NCI-H2196 treated with DMSO at 0.1 percent for 48 hours (cell line): Measurements from ENCODE around the gene HYAL2.

Experiments
- DNase-seq: peaks from one replicate; lab custom pipeline; 2025; ENCODE audit not compliant: unreplicated experiment; lab: John Stamatoyannopoulos, UW

Gene HYAL2

GRCh38 chr3:50322386-50323091 is at the start of gene HYAL2:
TSS of gene HYAL2 (minus strand) at chr3:50322745. CDS start at chr3:50320489, 2,256 bp downstream.
- peak; percentile 48 for DNase-seq

- DNase-seq = no peak
These were observed 48.7 kb upstream of the HYAL2 start for GRCh38 chr3:50371133-50371685.

GRCh38 chr3:50370594-50370993 is 48.0 kb upstream of the HYAL2 start:
- no peak for DNase-seq

GRCh38 chr3:50369012-50369670 is 46.6 kb upstream of the HYAL2 start:
- DNase-seq = no peak

- DNase-seq = no peak
These were observed 43.3 kb upstream of the HYAL2 start for GRCh38 chr3:50365842-50366220.

- no peak for DNase-seq
These were observed 42.7 kb upstream of the HYAL2 start for GRCh38 chr3:50365080-50365841.

- no peak for DNase-seq
These were observed 42.1 kb upstream of the HYAL2 start for GRCh38 chr3:50364573-50365079.

GRCh38 chr3:50359760-50360110 is 37.2 kb upstream of the HYAL2 start:
- no peak for DNase-seq

- peak; percentile 83 for DNase-seq
These were observed 36.6 kb upstream of the HYAL2 start, which contains the start of gene TMEM115 for GRCh38 chr3:50358911-50359759. TSS of gene TMEM115 (minus strand) at chr3:50359521. CDS start at chr3:50359063, 458 bp downstream.

- DNase-seq = no peak
These were observed 35.9 kb upstream of the HYAL2 start for GRCh38 chr3:50358355-50358910.

GRCh38 chr3:50357481-50357880 is 34.9 kb upstream of the HYAL2 start:
- DNase-seq = no peak

- DNase-seq = no peak
These were observed 34.0 kb upstream of the HYAL2 start for GRCh38 chr3:50356553-50356952.

- DNase-seq = no peak
These were observed 33.4 kb upstream of the HYAL2 start for GRCh38 chr3:50355829-50356552.

GRCh38 chr3:50354850-50355249 is 32.3 kb upstream of the HYAL2 start:
- DNase-seq = no peak

- no peak for DNase-seq
These were observed 31.7 kb upstream of the HYAL2 start for GRCh38 chr3:50354186-50354764.

GRCh38 chr3:50353245-50354004 is 30.9 kb upstream of the HYAL2 start:
- DNase-seq = no peak

GRCh38 chr3:50352781-50353180 is 30.2 kb upstream of the HYAL2 start:
- DNase-seq = no peak

- no peak for DNase-seq
These were observed 28.8 kb upstream of the HYAL2 start for GRCh38 chr3:50351323-50351697.
